DOHH2 (cell line): Measurements from ENCODE around the gene NOB1.

ENCODE experiments used
- H3F3A ChIP-seq: fragments of 200-600 bp; sonication (generic), shearing (Covaris generic); 2 replicates; pipeline ENCODE4 v1.6.0; 2016; ENCODE audit warnings: antibody characterized with exemption, mild to moderate bottlenecking; ENCODE audit not compliant: control insufficient read depth, insufficient read depth
- H3K27ac ChIP-seq: fragments of 200-600 bp; sonication (generic); 2 replicates; pipeline ENCODE4 v1.5.1; 2014; ENCODE audit warnings: low read depth, mild to moderate bottlenecking, low read length, moderate library complexity
- H3K27me3 ChIP-seq: fragments of 200-600 bp; sonication (generic); 2 replicates; pipeline ENCODE4 v1.6.1; 2014; ENCODE audit warnings: mild to moderate bottlenecking, low read length, mixed read lengths; ENCODE audit not compliant: control insufficient read depth
- H3K36me3 ChIP-seq: fragments of 200-600 bp; sonication (generic); 2 replicates; pipeline ENCODE4 v1.6.1; 2014; ENCODE audit warnings: mild to moderate bottlenecking, low read length, moderate library complexity, mixed read lengths; ENCODE audit not compliant: control insufficient read depth
- H3K4me1 ChIP-seq: fragments of 200-600 bp; sonication (generic); 2 replicates; pipeline ENCODE4 v1.6.1; 2014; ENCODE audit warnings: mild to moderate bottlenecking, low read length, mixed read lengths; ENCODE audit not compliant: control insufficient read depth
- H3K4me2 ChIP-seq: fragments of 200-600 bp; sonication (generic); 2 replicates; pipeline ENCODE4 v1.6.0; 2014; ENCODE audit warnings: mild to moderate bottlenecking, low read length, moderate library complexity
- H3K4me3 ChIP-seq: fragments of 200-600 bp; sonication (generic); 2 replicates; pipeline ENCODE4 v1.5.1; 2014; ENCODE audit warnings: mild to moderate bottlenecking, low read length, mixed read lengths
- H3K79me2 ChIP-seq: fragments of 200-600 bp; sonication (generic); 2 replicates; pipeline ENCODE4 v1.6.1; 2014; ENCODE audit warnings: mild to moderate bottlenecking, low read length, mixed read lengths; ENCODE audit not compliant: control insufficient read depth
- H3K9me2 ChIP-seq: fragments of 200-600 bp; sonication (generic); replicated peaks from 2 replicates; pipeline ENCODE4 v1.6.1; 2014; ENCODE audit warnings: mild to moderate bottlenecking, low read length, mixed read lengths; ENCODE audit not compliant: control insufficient read depth
- H3K9me3 ChIP-seq: fragments of 200-600 bp; sonication (generic); 2 replicates; pipeline ENCODE4 v1.6.1; 2014; ENCODE audit warnings: antibody characterized with exemption, low read length, mixed read lengths; ENCODE audit not compliant: control insufficient read depth, insufficient read depth
- H4K20me1 ChIP-seq: fragments of 200-600 bp; sonication (generic); 2 replicates; pipeline ENCODE4 v1.6.0; 2014; ENCODE audit warnings: low read depth, mild to moderate bottlenecking, antibody characterized with exemption, low read length, moderate library complexity; ENCODE audit not compliant: control insufficient read depth, insufficient read depth
- CTCF ChIP-seq: fragments of 200-600 bp; sonication (generic); IDR thresholded peaks from one replicate; pipeline ENCODE4 v1.5.1; 2014; ENCODE audit warnings: antibody characterized with exemption, mild to moderate bottlenecking, low read depth, low read length; ENCODE audit not compliant: poor library complexity, severe bottlenecking
- EZH2phosphoT487 ChIP-seq: fragments of 200-600 bp; sonication (generic); IDR thresholded peaks from 2 replicates; pipeline ENCODE4 v1.6.1; 2017; ENCODE audit warnings: borderline replicate concordance, mild to moderate bottlenecking, antibody characterized with exemption, low read length, moderate library complexity, mixed read lengths

The NOB1 gene

DNA sequence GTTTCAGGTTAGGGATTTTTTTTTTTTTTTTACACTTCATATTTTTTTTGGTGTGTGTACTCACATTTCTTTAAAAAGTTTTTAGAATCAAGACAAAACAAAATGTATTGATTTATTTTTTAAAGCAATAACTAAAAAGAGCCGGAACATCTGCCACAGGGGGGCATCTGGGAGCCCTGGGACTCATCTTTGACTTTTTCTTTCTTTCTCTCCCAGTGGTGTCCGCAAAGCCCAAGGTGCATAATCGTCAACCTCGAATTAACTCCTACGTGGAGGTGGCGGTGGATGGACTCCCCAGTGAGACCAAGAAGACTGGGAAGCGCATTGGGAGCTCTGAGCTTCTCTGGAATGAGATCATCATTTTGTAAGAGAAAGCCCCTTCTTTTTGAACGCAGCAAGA lies 43.7 kb upstream of the NOB1 start:
- H3K36me3 ChIP-seq = peaks cover 12% of the 10 kb centered on the region
- TF ChIP-seq CTCF = no peak
- no peaks in the 10 kb centered on the region for H3K9me2 ChIP-seq
- H3K27me3 ChIP-seq = no peaks in the 10 kb centered on the region
- H3K4me1 ChIP-seq = peaks cover 7% of the 10 kb centered on the region
- H3K9me3 ChIP-seq = no peaks in the 10 kb centered on the region
- H3K4me2 ChIP-seq = no peak overlapping the region
- no peak overlapping the region for H3K4me3 ChIP-seq
- H3K27ac ChIP-seq = no peak overlapping the region
- peaks cover 3% of the 10 kb centered on the region; the same call in 1 of the 2 replicates for H3F3A ChIP-seq
- H3K79me2 ChIP-seq = no peaks in the 10 kb centered on the region
- no peaks in the 10 kb centered on the region for H4K20me1 ChIP-seq

- peak; percentile 84 for TF ChIP-seq CTCF
- no peak for TF ChIP-seq EZH2phosphoT487
These were observed 41.8 kb upstream of the NOB1 start for GRCh38 chr16:69796285-69797118.

DNA sequence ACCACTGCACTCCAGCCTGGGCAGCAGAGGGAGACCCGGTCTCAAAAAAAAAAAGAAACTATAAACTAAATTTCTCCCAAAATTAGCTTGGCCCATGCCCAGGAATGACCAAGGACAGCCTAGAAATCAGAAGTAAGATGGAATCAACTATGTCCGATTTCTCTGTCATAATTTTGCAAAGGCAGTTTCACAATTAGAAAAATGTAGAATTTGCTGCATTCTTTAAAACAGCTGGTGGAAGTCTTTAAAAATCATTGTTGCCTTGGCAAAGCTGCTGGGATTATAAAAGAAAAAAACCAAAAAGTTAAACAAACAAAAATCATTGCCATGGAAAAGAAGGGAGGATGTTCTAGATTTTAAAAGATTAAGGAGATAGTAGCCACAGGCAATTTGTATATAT lies 39.8 kb upstream of the NOB1 start:
- Histone ChIP-seq H3K4me1 (peaks cover 7% of the 10 kb centered on the region), H3K9me3 (no peaks in the 10 kb centered on the region), H3F3A (no peaks in the 10 kb centered on the region), H3K4me2 (no peak overlapping the region), H4K20me1 (no peaks in the 10 kb centered on the region), H3K4me3 (no peak overlapping the region), H3K79me2 (no peaks in the 10 kb centered on the region), H3K27me3 (no peaks in the 10 kb centered on the region), H3K9me2 (no peaks in the 10 kb centered on the region), H3K27ac (no peak overlapping the region), H3K36me3 (peaks cover 10% of the 10 kb centered on the region)
- no peak for TF ChIP-seq CTCF
- TF ChIP-seq EZH2phosphoT487 = no peak

More at GRCh38 chr16:69796285-69797118, 41.8 kb upstream of the NOB1 start:
- no peaks in the 10 kb centered on the region for H3K79me2 ChIP-seq
- H3K27ac ChIP-seq = no peak overlapping the region
- no peaks in the 10 kb centered on the region for H3K9me3 ChIP-seq
- H3K27me3 ChIP-seq = no peaks in the 10 kb centered on the region
- H3K4me1 ChIP-seq = peaks cover 7% of the 10 kb centered on the region
- H3K4me2 ChIP-seq = no peak overlapping the region
- H3F3A ChIP-seq = no peaks in the 10 kb centered on the region
- no peaks in the 10 kb centered on the region for H3K9me2 ChIP-seq
- no peaks in the 10 kb centered on the region for H4K20me1 ChIP-seq
- H3K4me3 ChIP-seq = no peak overlapping the region
- H3K36me3 ChIP-seq = peaks cover 12% of the 10 kb centered on the region
